Left ventricle myocardium inferior (tissue), 1 donor: ENCODE results near the gene DDX55. TPM values are rescaled to one million over a fixed set of nuclear protein-coding genes. Genes with fewer than 3 reads are reported as not detected.

Experiments used
- DNase-seq: peaks from one replicate; pipeline ENCODE4 v3.0.0-alpha.2; 2020
- H3K27ac ChIP-seq: fragments of 200-600 bp; replicated peaks from 2 replicates; pipeline ENCODE4 v1.8.0; 2021
- H3K27me3 ChIP-seq: fragments of 200-600 bp; 2 replicates; pipeline ENCODE4 v1.8.0; 2021; ENCODE audit warnings: low read depth
- H3K36me3 ChIP-seq: fragments of 200-600 bp; 2 replicates; pipeline ENCODE4 v1.8.0; 2021
- H3K4me1 ChIP-seq: fragments of 200-600 bp; 2 replicates; pipeline ENCODE4 v1.8.0; 2021
- H3K4me3 ChIP-seq: fragments of 200-600 bp; 2 replicates; pipeline ENCODE4 v1.8.0; 2021; ENCODE audit warnings: mild to moderate bottlenecking, moderate library complexity
- H3K9me3 ChIP-seq: fragments of 200-600 bp; replicated peaks from 2 replicates; pipeline ENCODE4 v1.8.0; 2021
- intact Hi-C: fragments of 100-400 bp; cut with micrococcal nuclease; formaldehyde crosslinking; loops from one replicate; pipeline ENCODE4 v1.11.0; 2022
- total RNA-seq: library from RNA; stranded (reverse); fragmentation: NEBNext Ultra II Directional; extraction: Animal tissue kit (Norgen Biotek cat#: 25700); gene quantifications from one replicate; pipeline ENCODE4 v1.2.1, GENCODE V29; 2021
- TF ChIP-seq, protein P1 (sequence below): fragments of 200-600 bp; IDR thresholded peaks from 2 replicates; pipeline ENCODE4 v1.8.0; 2021; ENCODE audit warnings: antibody characterized with exemption, mild to moderate bottlenecking, borderline replicate concordance
- donor health status: DM: no; HTN: yes; CAD: no; lungs with severe emphysema.

Gene DDX55
- total RNA-seq, 1 donor from 2014 or later = 5.3 TPM

GRCh38 chr12:123667771-123668170 is 65.9 kb downstream of the DDX55 start:
- DNase-seq = no peak
- TF ChIP-seq, protein P1, sequence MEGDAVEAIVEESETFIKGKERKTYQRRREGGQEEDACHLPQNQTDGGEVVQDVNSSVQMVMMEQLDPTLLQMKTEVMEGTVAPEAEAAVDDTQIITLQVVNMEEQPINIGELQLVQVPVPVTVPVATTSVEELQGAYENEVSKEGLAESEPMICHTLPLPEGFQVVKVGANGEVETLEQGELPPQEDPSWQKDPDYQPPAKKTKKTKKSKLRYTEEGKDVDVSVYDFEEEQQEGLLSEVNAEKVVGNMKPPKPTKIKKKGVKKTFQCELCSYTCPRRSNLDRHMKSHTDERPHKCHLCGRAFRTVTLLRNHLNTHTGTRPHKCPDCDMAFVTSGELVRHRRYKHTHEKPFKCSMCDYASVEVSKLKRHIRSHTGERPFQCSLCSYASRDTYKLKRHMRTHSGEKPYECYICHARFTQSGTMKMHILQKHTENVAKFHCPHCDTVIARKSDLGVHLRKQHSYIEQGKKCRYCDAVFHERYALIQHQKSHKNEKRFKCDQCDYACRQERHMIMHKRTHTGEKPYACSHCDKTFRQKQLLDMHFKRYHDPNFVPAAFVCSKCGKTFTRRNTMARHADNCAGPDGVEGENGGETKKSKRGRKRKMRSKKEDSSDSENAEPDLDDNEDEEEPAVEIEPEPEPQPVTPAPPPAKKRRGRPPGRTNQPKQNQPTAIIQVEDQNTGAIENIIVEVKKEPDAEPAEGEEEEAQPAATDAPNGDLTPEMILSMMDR = no peak
- H3K4me3 ChIP-seq = no peak overlapping the region
- intact Hi-C loops = no loop called here
- peaks cover 17% of the 10 kb centered on the region for H3K4me1 ChIP-seq
- H3K36me3 ChIP-seq = peaks cover 7% of the 10 kb centered on the region
- no peak overlapping the region for H3K27ac ChIP-seq
- no peaks in the 10 kb centered on the region for H3K9me3 ChIP-seq
- H3K27me3 ChIP-seq = no peaks in the 10 kb centered on the region

Other genes with a start within 250 kb of the DDX55 start
- gene SBNO1, start 237.3 kb upstream of the DDX55 start, total RNA-seq = 27.1 TPM
- 28.5 TPM for gene KMT5A, start 218.0 kb upstream of the DDX55 start, total RNA-seq
- gene RILPL2, start 165.4 kb upstream of the DDX55 start, total RNA-seq = 2.2 TPM
- gene SNRNP35, start 144.0 kb upstream of the DDX55 start, total RNA-seq = 23.0 TPM
- gene RILPL1, start 68.4 kb upstream of the DDX55 start, total RNA-seq = 89.7 TPM
- gene TMED2, start 17.5 kb upstream of the DDX55 start, total RNA-seq = 152 TPM
- 27.9 TPM for gene EIF2B1, start 31.6 kb downstream of the DDX55 start, total RNA-seq
- 13.9 TPM for gene GTF2H3, start 31.7 kb downstream of the DDX55 start, total RNA-seq
- gene TCTN2, start 69.0 kb downstream of the DDX55 start, total RNA-seq = 3.9 TPM
- gene ATP6V0A2, start 110.3 kb downstream of the DDX55 start, total RNA-seq = 12.4 TPM
- not detected for gene DNAH10, start 160.2 kb downstream of the DDX55 start, total RNA-seq